Tibial nerve (tissue), 4 donors: Measurements from ENCODE around the gene AMFR. TPM values are rescaled to one million over a fixed set of nuclear protein-coding genes. Genes with fewer than 3 reads are reported as not detected.

Experiments used
- DNase-seq, 2 donors: peaks; one replicate each; pipeline ENCODE4 v3.0.0-alpha.2; 2019; ENCODE audit warnings: low spot score in 2 of 2
- H3K27ac ChIP-seq, 4 donors: fragments of 200-600 bp; sonication (generic) in 3 of 4; one replicate each; pipeline ENCODE4 v1.5.1; 2017 to 2019; ENCODE audit warnings: mild to moderate bottlenecking in 1 of 4
- H3K27me3 ChIP-seq, 2 donors: fragments of 200-600 bp; sonication (generic) in 1 of 2; one replicate each; pipeline versions ENCODE4 v1.5.1 to v1.6.0; 2017 to 2019
- H3K36me3 ChIP-seq, 3 donors: fragments of 200-600 bp; sonication (generic); one replicate each; pipeline ENCODE4 v1.5.1; 2018 to 2019
- H3K4me1 ChIP-seq, 4 donors: fragments of 200-600 bp; sonication (generic) in 3 of 4; one replicate each; pipeline ENCODE4 v1.5.1; 2017 to 2019
- H3K4me3 ChIP-seq, 4 donors: fragments of 200-600 bp; sonication (generic) in 3 of 4; one replicate each; pipeline ENCODE4 v1.5.1; 2017 to 2019; ENCODE audit warnings: mild to moderate bottlenecking in 1 of 4, moderate library complexity in 1 of 4
- H3K9me3 ChIP-seq, 4 donors: fragments of 200-600 bp; sonication (generic) in 3 of 4; one replicate each; pipeline ENCODE4 v1.5.1; 2017 to 2019
- EP300 ChIP-seq, 2 donors: sonication (generic); formaldehyde crosslinking; IDR thresholded peaks; one replicate each; pipeline ENCODE4 v1.6.1; 2017; ENCODE audit warnings: antibody characterized with exemption in 2 of 2, mild to moderate bottlenecking in 1 of 2
- POLR2A ChIP-seq, 2 donors: fragments of 450-650 bp; IDR thresholded peaks; one replicate each; pipeline ENCODE4 v1.6.1; 2017; ENCODE audit warnings: antibody characterized with exemption in 2 of 2, mild to moderate bottlenecking in 2 of 2, moderate library complexity in 2 of 2
- WGBS, 2 donors: methylation state at CpG; one replicate each; pipeline ENCODE4 v1.1.5; 2018; 5-methylcytosine and 5-hydroxymethylcytosine counted together
- total RNA-seq, 4 donors: library from RNA; depleted of rRNA; stranded (reverse); fragments of >200 nt; gene quantifications; one replicate each; pipeline ENCODE4 v1.1.0, GENCODE V29; 2016
- TF ChIP-seq, protein P1 (sequence below), 5 experiments: fragments of 200-600 bp in 3 of 5; fragments of 450-650 bp in 2 of 5; sonication (generic) in 3 of 5; IDR thresholded peaks; one replicate each; pipeline ENCODE4 v1.5.1; 2016 to 2019; ENCODE audit warnings: antibody characterized with exemption in 5 of 5, mild to moderate bottlenecking in 3 of 5, moderate library complexity in 2 of 5

Gene AMFR
- total RNA-seq, 4 donors from 2014 or later = 263 to 334 (median 292) TPM

GRCh38 chr16:56368545-56368944 lies 56.8 kb downstream of the AMFR start:
- Histone ChIP-seq H3K9me3 (no peaks in the 10 kb centered on the region), H3K27ac (no peak overlapping the region), H3K36me3 (peaks cover 0 to 54% (median 4%) of the 10 kb centered on the region in 3 donors), H3K27me3 (no peaks in the 10 kb centered on the region), H3K4me3 (no peak overlapping the region), H3K4me1 (peaks cover 0 to 23% (median 12%) of the 10 kb centered on the region in 4 donors)
- DNase-seq = no peak
- TF ChIP-seq, protein P1, sequence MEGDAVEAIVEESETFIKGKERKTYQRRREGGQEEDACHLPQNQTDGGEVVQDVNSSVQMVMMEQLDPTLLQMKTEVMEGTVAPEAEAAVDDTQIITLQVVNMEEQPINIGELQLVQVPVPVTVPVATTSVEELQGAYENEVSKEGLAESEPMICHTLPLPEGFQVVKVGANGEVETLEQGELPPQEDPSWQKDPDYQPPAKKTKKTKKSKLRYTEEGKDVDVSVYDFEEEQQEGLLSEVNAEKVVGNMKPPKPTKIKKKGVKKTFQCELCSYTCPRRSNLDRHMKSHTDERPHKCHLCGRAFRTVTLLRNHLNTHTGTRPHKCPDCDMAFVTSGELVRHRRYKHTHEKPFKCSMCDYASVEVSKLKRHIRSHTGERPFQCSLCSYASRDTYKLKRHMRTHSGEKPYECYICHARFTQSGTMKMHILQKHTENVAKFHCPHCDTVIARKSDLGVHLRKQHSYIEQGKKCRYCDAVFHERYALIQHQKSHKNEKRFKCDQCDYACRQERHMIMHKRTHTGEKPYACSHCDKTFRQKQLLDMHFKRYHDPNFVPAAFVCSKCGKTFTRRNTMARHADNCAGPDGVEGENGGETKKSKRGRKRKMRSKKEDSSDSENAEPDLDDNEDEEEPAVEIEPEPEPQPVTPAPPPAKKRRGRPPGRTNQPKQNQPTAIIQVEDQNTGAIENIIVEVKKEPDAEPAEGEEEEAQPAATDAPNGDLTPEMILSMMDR (IDR thresholded peaks at IDR 0.05) = no peak
- no peak for TF ChIP-seq POLR2A (IDR thresholded peaks at IDR 0.05)
- TF ChIP-seq EP300 (IDR thresholded peaks at IDR 0.05) = no peak
- WGBS, 2 donors = 90 to 93% methylated on average over 2 of the region's 2 CpGs

DNA sequence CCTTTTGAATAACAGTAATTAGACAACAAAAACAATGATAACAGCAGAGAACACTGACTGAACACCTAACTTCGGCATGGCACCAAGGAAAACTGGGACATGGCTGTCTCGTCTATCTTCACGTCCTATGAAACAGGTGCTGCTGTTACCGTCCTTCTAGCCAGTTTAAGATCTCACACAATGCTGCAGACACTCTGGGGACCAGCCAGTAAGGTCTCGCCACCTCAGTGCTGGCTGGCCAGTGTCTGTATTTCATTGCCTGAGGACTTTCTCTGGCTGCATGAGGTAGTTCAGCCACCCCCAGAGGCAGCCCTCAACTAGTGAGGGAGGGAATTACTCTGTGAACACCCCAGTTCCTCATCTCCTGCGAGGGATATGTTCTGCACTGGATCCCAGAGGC lies 57.6 kb downstream of the AMFR start:
- Histone ChIP-seq H3K4me3 (no peak overlapping the region), H3K27ac (no peak overlapping the region), H3K4me1 (peaks cover 0 to 23% (median 12%) of the 10 kb centered on the region in 4 donors), H3K27me3 (no peaks in the 10 kb centered on the region), H3K9me3 (no peaks in the 10 kb centered on the region), H3K36me3 (peaks cover 0 to 62% (median 8%) of the 10 kb centered on the region in 3 donors)
- TF ChIP-seq POLR2A (IDR thresholded peaks at IDR 0.05) (no peak), EP300 (IDR thresholded peaks at IDR 0.05) (no peak)
- TF ChIP-seq, protein P1 (IDR thresholded peaks at IDR 0.05) = no peak
- WGBS, 2 donors = 93 to 94% methylated on average over 6 of the region's 6 CpGs
- no peak for DNase-seq

- TF ChIP-seq, protein P1 (IDR thresholded peaks at IDR 0.05) = no peak
- TF ChIP-seq POLR2A (IDR thresholded peaks at IDR 0.05) = no peak
- no peak for TF ChIP-seq EP300 (IDR thresholded peaks at IDR 0.05)
- 86 to 96% methylated on average over 9 of the region's 9 CpGs for WGBS, 2 donors
- H3K36me3 ChIP-seq = peaks cover 0 to 70% (median 13%) of the 10 kb centered on the region in 3 donors
- no peak for DNase-seq
- H3K9me3 ChIP-seq = no peaks in the 10 kb centered on the region
- H3K27ac ChIP-seq = no peak overlapping the region
- H3K27me3 ChIP-seq = no peaks in the 10 kb centered on the region
- peaks cover 0 to 20% (median 12%) of the 10 kb centered on the region in 4 donors for H3K4me1 ChIP-seq
- H3K4me3 ChIP-seq = no peak overlapping the region
These were observed 58.4 kb downstream of the AMFR start for GRCh38 chr16:56366945-56367344.

DNA sequence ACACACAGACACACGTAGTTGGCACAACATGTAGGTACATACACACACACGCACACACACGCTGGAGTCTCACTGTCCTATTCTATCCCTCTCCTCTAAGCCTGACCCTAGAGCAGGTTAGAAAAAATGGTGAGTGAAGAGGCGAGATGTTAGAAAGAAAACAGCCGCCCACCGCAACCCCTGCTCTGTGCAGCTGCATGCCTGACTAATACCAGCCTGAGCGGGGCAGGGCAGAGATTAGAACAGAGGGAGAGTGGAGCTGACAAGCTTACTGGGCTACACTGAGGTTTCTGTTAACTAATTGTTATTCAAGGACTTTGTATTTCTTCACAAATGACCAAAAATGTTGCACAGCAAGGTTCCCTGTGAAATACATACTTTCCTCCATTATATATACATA lies 59.8 kb downstream of the AMFR start:
- H3K9me3 ChIP-seq = no peaks in the 10 kb centered on the region
- 82 to 88% methylated on average over 7 of the region's 7 CpGs for WGBS, 2 donors
- TF ChIP-seq POLR2A (IDR thresholded peaks at IDR 0.05) (no peak), EP300 (IDR thresholded peaks at IDR 0.05) (no peak)
- TF ChIP-seq, protein P1 (IDR thresholded peaks at IDR 0.05) = no peak
- H3K27me3 ChIP-seq = no peaks in the 10 kb centered on the region
- no peak overlapping the region for H3K4me3 ChIP-seq
- H3K36me3 ChIP-seq = peaks cover 0 to 74% (median 13%) of the 10 kb centered on the region in 3 donors
- H3K4me1 ChIP-seq = peaks cover 0 to 6% (median 3%) of the 10 kb centered on the region in 4 donors
- no peak overlapping the region for H3K27ac ChIP-seq
- no peak for DNase-seq

DNA sequence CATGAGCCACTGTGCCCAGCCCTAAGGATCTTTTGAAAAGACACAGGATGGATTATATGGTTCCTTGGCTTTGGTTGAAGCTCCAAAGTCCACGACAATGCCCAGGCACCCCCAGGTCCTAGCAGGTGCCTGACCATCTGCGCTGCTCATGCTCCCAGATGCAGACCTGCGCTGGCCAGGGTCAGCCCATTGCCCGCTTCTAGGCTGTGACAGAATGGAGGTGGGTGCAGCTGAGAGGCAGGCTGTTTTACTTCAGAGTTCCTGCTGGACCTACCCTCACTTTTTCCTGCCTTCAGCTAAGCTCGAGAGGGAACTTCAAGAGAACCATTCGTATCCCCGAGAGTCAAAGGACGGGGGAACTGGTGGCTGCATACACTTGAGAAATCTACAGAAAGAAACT lies 60.5 kb downstream of the AMFR start:
- no peak overlapping the region for H3K27ac ChIP-seq
- H3K36me3 ChIP-seq = peaks cover 0 to 81% (median 13%) of the 10 kb centered on the region in 3 donors
- H3K4me1 ChIP-seq = no peaks in the 10 kb centered on the region
- no peak for DNase-seq
- TF ChIP-seq, protein P1 (IDR thresholded peaks at IDR 0.05) = no peak
- no peak for TF ChIP-seq EP300 (IDR thresholded peaks at IDR 0.05)
- TF ChIP-seq POLR2A (IDR thresholded peaks at IDR 0.05) = no peak
- WGBS, 2 donors = 95 to 98% methylated on average over 8 of the region's 8 CpGs
- no peaks in the 10 kb centered on the region for H3K9me3 ChIP-seq
- no peak overlapping the region for H3K4me3 ChIP-seq
- H3K27me3 ChIP-seq = no peaks in the 10 kb centered on the region
